SK-N-SH (cell line): ENCODE data around the gene LIPH. TPM values are rescaled to one million over a fixed set of nuclear protein-coding genes. Genes with fewer than 3 reads are reported as not detected.

ENCODE experiments used
- CTCF ChIA-PET: fragments of 300-600, 350-600 bp; formaldehyde crosslinking; extraction: SDS; loops from one replicate; lab custom pipeline; 2021; lab: Yijun Ruan, JAX
- POLR2A ChIA-PET: fragments of 350-600 bp; sonication (Branson Sonifier 250); formaldehyde crosslinking; extraction: SDS; loops from one replicate; lab custom pipeline; 2020; ENCODE audit warnings: antibody characterized with exemption, inconsistent platforms; lab: Yijun Ruan, JAX
- DNase-seq: peaks from one replicate; pipeline ENCODE4 v3.0.0; 2012
- H2AFZ ChIP-seq: fragments of 200-600 bp; sonication (generic); 2 replicates; pipeline ENCODE4 v1.8.1; 2016; ENCODE audit warnings: antibody characterized with exemption, mild to moderate bottlenecking, low read depth
- H3F3A ChIP-seq: fragments of 200-600 bp; sonication (generic); replicated peaks from 2 replicates; pipeline ENCODE3; 2016; ENCODE audit warnings: antibody characterized with exemption, mild to moderate bottlenecking; ENCODE audit not compliant: insufficient read depth
- H3K27ac ChIP-seq, 2 experiments: fragments of 200-500 bp in 1 of 2; fragments of 200-600 bp in 1 of 2; sonication (Bioruptor generic) in 1 of 2; sonication (generic), shearing (Covaris generic) in 1 of 2; 2 replicates each; pipeline versions ENCODE4 v1.5.1 to v1.6.1; 2014 to 2016; ENCODE audit warnings: low read depth in 2 of 2, inconsistent platforms in 1 of 2, low read length in 1 of 2, mild to moderate bottlenecking in 1 of 2, mixed read lengths in 1 of 2
- H3K27me3 ChIP-seq: fragments of 200-600 bp; sonication (generic), shearing (Covaris generic); 2 replicates; pipeline ENCODE4 v1.6.1; 2016; ENCODE audit warnings: mixed run types; ENCODE audit not compliant: insufficient read depth
- H3K36me3 ChIP-seq, 2 experiments: fragments of 200-500 bp in 1 of 2; fragments of 200-600 bp in 1 of 2; sonication (Bioruptor generic) in 1 of 2; sonication (generic) in 1 of 2; replicated peaks in 1 of 2; 2 replicates each; pipeline versions ENCODE3 to v1.5.1; 2014 to 2016; ENCODE audit warnings: low read length in 1 of 2, mild to moderate bottlenecking in 1 of 2; ENCODE audit not compliant: insufficient read depth in 2 of 2, control insufficient read depth in 1 of 2
- H3K4me1 ChIP-seq, 2 experiments: fragments of 200-500 bp in 1 of 2; fragments of 200-600 bp in 1 of 2; sonication (Bioruptor generic) in 1 of 2; sonication (generic), shearing (Covaris generic) in 1 of 2; 2 replicates each; pipeline versions ENCODE4 v1.5.1 to v1.6.1; 2014 to 2016; ENCODE audit warnings: low read depth in 1 of 2, low read length in 1 of 2, mixed run types in 1 of 2; ENCODE audit not compliant: insufficient read depth in 2 of 2, control insufficient read depth in 1 of 2
- H3K4me2 ChIP-seq: fragments of 200-600 bp; sonication (generic), shearing (Covaris generic); 2 replicates; pipeline ENCODE4 v1.6.1; 2017; ENCODE audit warnings: mixed run types
- H3K4me3 ChIP-seq, 2 experiments: fragments of 200-500 bp in 1 of 2; fragments of 200-600 bp in 1 of 2; sonication (Bioruptor generic) in 1 of 2; sonication (generic), shearing (Covaris generic) in 1 of 2; 2 replicates each; pipeline versions ENCODE4 v1.5.1 to v1.8.1; 2014 to 2016; ENCODE audit warnings: low read depth in 2 of 2, inconsistent platforms in 1 of 2, low read length in 1 of 2, mild to moderate bottlenecking in 1 of 2, mixed read lengths in 1 of 2, moderate library complexity in 1 of 2
- H3K79me2 ChIP-seq: fragments of 200-600 bp; sonication (generic); 2 replicates; pipeline ENCODE4 v1.8.1; 2017; ENCODE audit warnings: mild to moderate bottlenecking; ENCODE audit not compliant: insufficient read depth
- H3K9ac ChIP-seq: fragments of 200-600 bp; sonication (generic); 2 replicates; pipeline ENCODE4 v1.6.1; 2017; ENCODE audit warnings: mixed run types
- H3K9me2 ChIP-seq: fragments of 200-600 bp; sonication (generic); 2 replicates; pipeline ENCODE4 v1.6.1; 2017; ENCODE audit warnings: mixed run types
- H3K9me3 ChIP-seq: fragments of 200-600 bp; sonication (generic); 2 replicates; pipeline ENCODE4 v1.6.1; 2017; ENCODE audit warnings: mixed run types, mild to moderate bottlenecking, moderate library complexity
- H4K20me1 ChIP-seq: fragments of 200-600 bp; sonication (generic); 2 replicates; pipeline ENCODE4 v1.6.1; 2017; ENCODE audit warnings: mild to moderate bottlenecking, mixed run types; ENCODE audit not compliant: insufficient read depth
- ELF1 ChIP-seq: IDR thresholded peaks from 2 replicates; pipeline ENCODE4 v1.4.0; 2012
- FOSL2 ChIP-seq: IDR thresholded peaks from 2 replicates; pipeline ENCODE4 v1.4.0; 2012; ENCODE audit warnings: low read depth, mild to moderate bottlenecking, moderate library complexity, borderline replicate concordance
- JUND ChIP-seq: IDR thresholded peaks from 2 replicates; pipeline ENCODE4 v1.4.0; 2012
- NRF1 ChIP-seq: IDR thresholded peaks from 2 replicates; pipeline ENCODE4 v1.6.1; 2012; ENCODE audit warnings: low read depth, mild to moderate bottlenecking, low read length
- POLR2AphosphoS5 ChIP-seq: IDR thresholded peaks from 2 replicates; pipeline ENCODE4 v1.6.1; 2012; ENCODE audit warnings: low read depth, low read length
- RXRA ChIP-seq: IDR thresholded peaks from 2 replicates; pipeline ENCODE4 v1.4.0; 2012; ENCODE audit warnings: low read depth, mild to moderate bottlenecking, borderline replicate concordance
- SMC3 ChIP-seq: IDR thresholded peaks from 2 replicates; pipeline ENCODE4 v1.6.1; 2012; ENCODE audit warnings: low read depth, low read length, improper control_type of control experiment
- TCF12 ChIP-seq: IDR thresholded peaks from 2 replicates; pipeline ENCODE4 v1.4.0; 2012
- WGBS: methylation state at CpG from one replicate; pipeline ENCODE4 v1.1.6; 2017; ENCODE audit warnings: low lambda C conversion rate; 5-methylcytosine and 5-hydroxymethylcytosine counted together
- polyA plus RNA-seq, 3 experiments: library from polyadenylated mRNA; depleted of rRNA; stranded (reverse); fragments of >200 nt; gene quantifications; 2 replicates each; pipeline ENCODE4 v1.2.3, GENCODE V29; 2012
- TF ChIP-seq, protein P1 (sequence below): IDR thresholded peaks from 2 replicates; pipeline ENCODE4; 2012
- TF ChIP-seq, protein P2 (sequence below): fragments of 150-350 bp; IDR thresholded peaks from 2 replicates; pipeline ENCODE4 v1.6.1; 2017; ENCODE audit warnings: antibody characterized with exemption, low read length, low read depth, borderline replicate concordance
- TF ChIP-seq, protein P3 (sequence below): fragments of 200-600 bp; sonication (generic); IDR thresholded peaks from 2 replicates; pipeline ENCODE4 v1.6.1; 2017; ENCODE audit warnings: antibody characterized with exemption, mild to moderate bottlenecking, moderate library complexity
- TF ChIP-seq, protein P4 (sequence below): IDR thresholded peaks from 2 replicates; pipeline ENCODE4 v1.4.0; 2012; ENCODE audit warnings: low read depth
- TF ChIP-seq, protein P5 (sequence below): fragments of 150-350 bp; IDR thresholded peaks from 2 replicates; pipeline ENCODE4 v1.6.1; 2016; ENCODE audit warnings: mild to moderate bottlenecking, low read depth, low read length
- TF ChIP-seq, protein P6 (sequence below): IDR thresholded peaks from 2 replicates; pipeline ENCODE4 v1.4.0; 2012; ENCODE audit warnings: low read depth, borderline replicate concordance

LIPH gene
- polyA plus RNA-seq, 1 of the 3 experiments (the other 2 are of a cell fraction): not detected

DNA sequence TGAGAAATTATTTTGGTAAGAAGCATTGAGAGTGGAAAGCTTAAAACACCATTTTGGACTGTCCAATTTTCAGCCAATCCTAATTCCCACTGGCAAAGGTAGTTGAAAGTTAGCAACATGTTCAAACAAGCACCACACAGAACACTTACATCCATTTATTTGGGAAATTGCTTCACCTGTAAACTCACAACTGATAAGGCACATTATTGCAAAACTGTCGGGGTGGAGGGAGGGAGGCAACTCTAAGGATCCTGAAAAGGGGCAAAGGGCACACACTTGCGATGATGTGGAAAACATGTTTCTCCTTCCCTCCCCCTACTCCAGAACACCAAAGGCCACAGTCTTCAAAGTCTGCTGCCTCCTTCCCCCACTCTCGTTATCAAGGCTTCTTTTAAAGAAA, 62.9 kb downstream of the LIPH start:
- no peaks in the 10 kb centered on the region for H3K27me3 ChIP-seq
- TF ChIP-seq SMC3 (no peak), JUND (no peak), TCF12 (no peak), ELF1 (no peak)
- TF ChIP-seq, protein P1, sequence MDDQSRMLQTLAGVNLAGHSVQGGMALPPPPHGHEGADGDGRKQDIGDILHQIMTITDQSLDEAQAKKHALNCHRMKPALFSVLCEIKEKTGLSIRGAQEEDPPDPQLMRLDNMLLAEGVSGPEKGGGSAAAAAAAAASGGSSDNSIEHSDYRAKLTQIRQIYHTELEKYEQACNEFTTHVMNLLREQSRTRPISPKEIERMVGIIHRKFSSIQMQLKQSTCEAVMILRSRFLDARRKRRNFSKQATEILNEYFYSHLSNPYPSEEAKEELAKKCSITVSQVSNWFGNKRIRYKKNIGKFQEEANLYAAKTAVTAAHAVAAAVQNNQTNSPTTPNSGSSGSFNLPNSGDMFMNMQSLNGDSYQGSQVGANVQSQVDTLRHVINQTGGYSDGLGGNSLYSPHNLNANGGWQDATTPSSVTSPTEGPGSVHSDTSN: no peak
- TF ChIP-seq, protein P2, sequence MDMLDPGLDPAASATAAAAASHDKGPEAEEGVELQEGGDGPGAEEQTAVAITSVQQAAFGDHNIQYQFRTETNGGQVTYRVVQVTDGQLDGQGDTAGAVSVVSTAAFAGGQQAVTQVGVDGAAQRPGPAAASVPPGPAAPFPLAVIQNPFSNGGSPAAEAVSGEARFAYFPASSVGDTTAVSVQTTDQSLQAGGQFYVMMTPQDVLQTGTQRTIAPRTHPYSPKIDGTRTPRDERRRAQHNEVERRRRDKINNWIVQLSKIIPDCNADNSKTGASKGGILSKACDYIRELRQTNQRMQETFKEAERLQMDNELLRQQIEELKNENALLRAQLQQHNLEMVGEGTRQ: no peak
- TF ChIP-seq, protein P3, sequence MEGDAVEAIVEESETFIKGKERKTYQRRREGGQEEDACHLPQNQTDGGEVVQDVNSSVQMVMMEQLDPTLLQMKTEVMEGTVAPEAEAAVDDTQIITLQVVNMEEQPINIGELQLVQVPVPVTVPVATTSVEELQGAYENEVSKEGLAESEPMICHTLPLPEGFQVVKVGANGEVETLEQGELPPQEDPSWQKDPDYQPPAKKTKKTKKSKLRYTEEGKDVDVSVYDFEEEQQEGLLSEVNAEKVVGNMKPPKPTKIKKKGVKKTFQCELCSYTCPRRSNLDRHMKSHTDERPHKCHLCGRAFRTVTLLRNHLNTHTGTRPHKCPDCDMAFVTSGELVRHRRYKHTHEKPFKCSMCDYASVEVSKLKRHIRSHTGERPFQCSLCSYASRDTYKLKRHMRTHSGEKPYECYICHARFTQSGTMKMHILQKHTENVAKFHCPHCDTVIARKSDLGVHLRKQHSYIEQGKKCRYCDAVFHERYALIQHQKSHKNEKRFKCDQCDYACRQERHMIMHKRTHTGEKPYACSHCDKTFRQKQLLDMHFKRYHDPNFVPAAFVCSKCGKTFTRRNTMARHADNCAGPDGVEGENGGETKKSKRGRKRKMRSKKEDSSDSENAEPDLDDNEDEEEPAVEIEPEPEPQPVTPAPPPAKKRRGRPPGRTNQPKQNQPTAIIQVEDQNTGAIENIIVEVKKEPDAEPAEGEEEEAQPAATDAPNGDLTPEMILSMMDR: no peak
- TF ChIP-seq, all 33 proteins: peak for 0
- Histone ChIP-seq H3K9me2 (no peaks in the 10 kb centered on the region), H3K79me2 (no peaks in the 10 kb centered on the region), H3K4me1 (no peaks in the 10 kb centered on the region), H3F3A (no peaks in the 10 kb centered on the region), H3K4me3 (no peak overlapping the region), H3K9ac (no peak overlapping the region), H3K4me2 (no peak overlapping the region), H3K36me3 (peaks cover 15 to 19% of the 10 kb centered on the region in 2 experiments), H3K27ac (no peak overlapping the region), H2AFZ (no peak overlapping the region), H3K9me3 (no peaks in the 10 kb centered on the region), H4K20me1 (no peaks in the 10 kb centered on the region)
- POLR2A ChIA-PET: no interaction called here
- no peak for DNase-seq
- CTCF ChIA-PET: interaction anchor here (1.5 kb wide), 1 partner anchor 13 kb away, joined by 5 read pairs; no protein-coding TSS in a partner anchor
- WGBS: 85% methylated on average over 3 of the region's 3 CpGs

DNA sequence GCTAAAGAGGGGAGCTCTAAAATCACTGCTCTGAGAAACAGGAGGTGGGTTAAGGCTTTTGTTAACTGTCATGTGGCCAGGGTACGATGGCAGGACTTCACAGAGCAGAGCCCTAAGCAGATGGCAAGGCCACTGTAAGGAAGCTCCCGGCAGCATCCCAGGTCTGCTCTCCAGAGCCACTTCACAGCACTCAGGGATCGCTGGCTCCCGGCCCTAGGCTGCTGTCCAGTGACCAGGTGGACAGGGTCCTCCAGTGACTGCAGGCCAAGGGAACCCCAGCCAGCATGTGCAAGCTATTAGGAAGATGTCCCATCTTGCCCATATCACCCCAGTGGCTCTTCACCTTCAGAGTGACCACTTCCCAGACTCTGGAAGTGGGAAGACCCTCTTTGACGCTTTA, 63.9 kb downstream of the LIPH start:
- Histone ChIP-seq H3K27ac (no peak overlapping the region), H3K4me3 (no peak overlapping the region), H3K9ac (no peak overlapping the region), H3K9me3 (no peaks in the 10 kb centered on the region), H2AFZ (no peak overlapping the region), H3K79me2 (no peaks in the 10 kb centered on the region), H3K27me3 (no peaks in the 10 kb centered on the region), H4K20me1 (no peaks in the 10 kb centered on the region), H3F3A (no peaks in the 10 kb centered on the region), H3K4me1 (no peaks in the 10 kb centered on the region), H3K4me2 (no peak overlapping the region), H3K9me2 (no peaks in the 10 kb centered on the region), H3K36me3 (peaks cover 10 to 13% of the 10 kb centered on the region in 2 experiments)
- POLR2A ChIA-PET: no interaction called here
- TF ChIP-seq RXRA: no peak
- TF ChIP-seq, protein P4, sequence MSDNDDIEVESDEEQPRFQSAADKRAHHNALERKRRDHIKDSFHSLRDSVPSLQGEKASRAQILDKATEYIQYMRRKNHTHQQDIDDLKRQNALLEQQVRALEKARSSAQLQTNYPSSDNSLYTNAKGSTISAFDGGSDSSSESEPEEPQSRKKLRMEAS: no peak
- TF ChIP-seq, protein P5, sequence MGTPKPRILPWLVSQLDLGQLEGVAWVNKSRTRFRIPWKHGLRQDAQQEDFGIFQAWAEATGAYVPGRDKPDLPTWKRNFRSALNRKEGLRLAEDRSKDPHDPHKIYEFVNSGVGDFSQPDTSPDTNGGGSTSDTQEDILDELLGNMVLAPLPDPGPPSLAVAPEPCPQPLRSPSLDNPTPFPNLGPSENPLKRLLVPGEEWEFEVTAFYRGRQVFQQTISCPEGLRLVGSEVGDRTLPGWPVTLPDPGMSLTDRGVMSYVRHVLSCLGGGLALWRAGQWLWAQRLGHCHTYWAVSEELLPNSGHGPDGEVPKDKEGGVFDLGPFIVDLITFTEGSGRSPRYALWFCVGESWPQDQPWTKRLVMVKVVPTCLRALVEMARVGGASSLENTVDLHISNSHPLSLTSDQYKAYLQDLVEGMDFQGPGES: no peak
- no peak for TF ChIP-seq NRF1
- TF ChIP-seq FOSL2: no peak
- no peak for TF ChIP-seq TCF12
- TF ChIP-seq, protein P1: no peak
- TF ChIP-seq POLR2AphosphoS5: no peak
- TF ChIP-seq, protein P6, sequence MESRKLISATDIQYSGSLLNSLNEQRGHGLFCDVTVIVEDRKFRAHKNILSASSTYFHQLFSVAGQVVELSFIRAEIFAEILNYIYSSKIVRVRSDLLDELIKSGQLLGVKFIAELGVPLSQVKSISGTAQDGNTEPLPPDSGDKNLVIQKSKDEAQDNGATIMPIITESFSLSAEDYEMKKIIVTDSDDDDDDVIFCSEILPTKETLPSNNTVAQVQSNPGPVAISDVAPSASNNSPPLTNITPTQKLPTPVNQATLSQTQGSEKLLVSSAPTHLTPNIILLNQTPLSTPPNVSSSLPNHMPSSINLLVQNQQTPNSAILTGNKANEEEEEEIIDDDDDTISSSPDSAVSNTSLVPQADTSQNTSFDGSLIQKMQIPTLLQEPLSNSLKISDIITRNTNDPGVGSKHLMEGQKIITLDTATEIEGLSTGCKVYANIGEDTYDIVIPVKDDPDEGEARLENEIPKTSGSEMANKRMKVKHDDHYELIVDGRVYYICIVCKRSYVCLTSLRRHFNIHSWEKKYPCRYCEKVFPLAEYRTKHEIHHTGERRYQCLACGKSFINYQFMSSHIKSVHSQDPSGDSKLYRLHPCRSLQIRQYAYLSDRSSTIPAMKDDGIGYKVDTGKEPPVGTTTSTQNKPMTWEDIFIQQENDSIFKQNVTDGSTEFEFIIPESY: no peak
- CTCF ChIA-PET: interaction anchor here (1.0 to 1.5 kb wide), 2 partner anchors 12 to 70 kb away, joined by 4 to 5 read pairs; no protein-coding TSS in a partner anchor
- WGBS: 97% methylated on average over 3 of the region's 5 CpGs
- no peak for DNase-seq
